ENCODE data around the gene CHST11.
"Not testable (repeated sequence)": the region's sequence is repeated elsewhere in the genome, so short reads cannot be mapped to it uniquely, and the experiment has no call there.

Gene CHST11

DNA sequence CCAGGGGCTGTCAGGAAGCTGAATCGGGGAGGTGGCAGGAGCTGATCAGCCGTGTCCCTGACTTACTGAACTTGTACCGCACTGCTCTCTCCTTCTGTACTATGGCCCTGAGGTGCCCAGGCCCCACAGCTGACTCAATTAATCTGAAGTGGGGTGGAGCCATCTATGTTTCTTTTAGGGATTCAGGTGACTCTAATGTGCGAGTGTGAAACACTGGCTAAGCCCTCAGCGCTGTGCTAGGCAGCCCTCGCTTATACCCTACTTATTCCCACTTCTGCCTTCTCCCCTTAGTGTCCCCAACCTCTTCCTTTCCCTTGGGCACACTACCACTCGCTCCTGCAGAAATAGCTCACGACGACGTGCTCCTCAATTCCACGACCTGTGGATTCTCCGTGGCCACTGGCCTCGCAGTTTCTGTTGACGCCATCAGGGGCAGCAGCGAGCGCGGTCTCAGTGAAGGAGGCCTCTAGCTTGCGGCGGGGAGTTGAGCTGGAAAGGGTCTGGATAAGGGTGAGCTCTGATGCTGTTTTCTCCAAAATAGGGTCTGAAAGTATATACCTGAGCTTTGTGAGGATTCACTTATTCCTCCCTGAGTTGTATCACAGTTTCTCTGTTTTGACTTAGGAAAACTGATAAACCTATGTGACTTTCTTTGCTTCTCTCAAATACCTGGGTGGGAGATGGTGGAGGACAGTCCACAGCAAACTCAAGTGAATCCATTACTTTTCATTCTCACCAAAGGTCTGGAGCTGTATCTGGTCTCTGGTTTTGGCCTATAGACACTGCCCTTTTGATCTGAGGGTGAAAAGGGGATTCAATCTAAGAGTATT is 333.8 kb downstream of the CHST11 start:
- no peak for DNase-seq

DNA sequence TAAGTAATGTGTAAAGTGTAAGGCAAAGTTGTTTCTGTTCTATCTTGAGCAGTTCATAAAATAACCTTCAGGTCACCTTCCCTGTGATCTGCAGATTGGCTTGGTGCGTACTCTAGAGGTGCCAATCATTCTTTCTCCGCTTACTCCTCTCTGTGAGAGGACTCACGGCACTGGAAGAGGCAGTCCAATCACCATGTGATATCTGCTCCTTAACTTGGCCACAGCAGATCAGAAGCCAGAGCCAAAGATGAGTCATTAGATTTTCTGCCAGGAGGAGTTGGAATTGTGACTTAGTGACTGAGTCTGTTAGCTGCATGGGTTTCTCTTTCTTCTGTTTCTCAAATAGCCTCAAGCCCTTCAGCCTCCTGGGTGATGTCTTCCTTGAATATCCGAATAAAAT is 335.8 kb downstream of the CHST11 start:
- DNase-seq: no peak

DNA sequence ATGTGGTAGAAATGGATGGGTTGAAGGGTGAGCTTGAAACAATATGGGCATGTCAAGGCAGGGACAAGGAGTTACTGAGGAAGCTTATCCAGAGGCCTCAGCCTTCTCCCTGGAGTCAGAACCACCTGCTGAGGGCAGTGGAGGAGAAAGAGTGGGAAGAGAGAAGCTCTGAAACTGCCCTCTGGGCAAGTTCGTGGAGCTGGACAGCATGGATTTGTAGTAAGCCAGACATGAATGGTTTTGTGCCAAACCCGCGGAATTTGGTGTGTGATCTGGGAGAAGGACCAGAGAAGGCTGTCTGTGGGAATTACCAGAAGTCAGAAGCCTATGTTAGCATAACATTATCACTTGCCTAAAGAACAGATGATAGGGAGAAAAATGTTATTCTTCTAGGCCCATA is 336.5 kb downstream of the CHST11 start:
- no peak for DNase-seq

GRCh38 chr12:104793968-104794367 is 337.2 kb downstream of the CHST11 start:
- no peak for DNase-seq

DNA sequence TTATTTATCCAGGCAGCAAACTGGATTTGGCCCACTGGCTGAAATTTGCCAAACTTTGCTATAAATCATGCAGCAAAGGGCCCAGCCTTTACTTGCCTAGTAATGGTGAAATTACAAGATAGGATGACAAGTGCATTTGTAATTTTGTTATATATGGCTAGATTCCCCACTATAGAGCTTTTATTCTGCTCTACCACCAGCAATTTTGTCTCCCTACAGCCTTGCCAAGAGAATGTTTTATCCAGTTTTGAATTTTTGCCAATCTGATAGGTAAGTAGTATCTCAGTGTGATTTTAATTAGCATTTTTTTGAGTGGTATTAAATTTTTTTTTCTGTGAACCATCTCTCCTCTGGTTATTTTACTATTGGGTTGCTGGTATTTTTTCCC is 339.7 kb downstream of the CHST11 start:
- DNase-seq: no peak

GRCh38 chr12:104799458-104799857 is 342.7 kb downstream of the CHST11 start:
- no peak for DNase-seq

GRCh38 chr12:104801005-104801404 is 344.3 kb downstream of the CHST11 start:
- DNase-seq: no peak

GRCh38 chr12:104801427-104801826 is 344.7 kb downstream of the CHST11 start:
- no peak for DNase-seq

- DNase-seq: no peak
Measured at GRCh38 chr12:104802208-104802607, 345.5 kb downstream of the CHST11 start.

- DNase-seq: no peak
Measured at GRCh38 chr12:104805186-104805585, 348.4 kb downstream of the CHST11 start.

- DNase-seq: not testable (repeated sequence)
Measured at GRCh38 chr12:104806194-104806593, 349.4 kb downstream of the CHST11 start.

DNA sequence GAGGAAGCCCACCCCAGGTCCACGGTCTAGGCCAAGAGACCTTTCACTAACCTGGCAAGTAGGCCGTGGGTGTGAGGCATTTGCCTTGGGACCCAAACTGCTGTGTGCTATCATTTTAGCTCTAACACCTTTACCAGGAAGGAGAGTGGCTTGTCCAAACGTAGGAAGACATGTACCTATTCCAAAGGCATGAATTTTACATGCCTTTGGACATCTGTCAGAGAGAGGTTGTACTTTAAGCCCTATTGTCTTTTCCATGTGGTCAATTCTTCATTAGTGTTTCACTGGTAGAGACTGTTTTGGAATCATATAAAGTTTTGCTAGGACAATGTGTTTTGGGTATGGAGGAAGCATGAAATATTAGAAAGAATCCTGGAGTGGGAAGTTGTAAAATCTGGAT is 352.5 kb downstream of the CHST11 start:
- no peak for DNase-seq

DNA sequence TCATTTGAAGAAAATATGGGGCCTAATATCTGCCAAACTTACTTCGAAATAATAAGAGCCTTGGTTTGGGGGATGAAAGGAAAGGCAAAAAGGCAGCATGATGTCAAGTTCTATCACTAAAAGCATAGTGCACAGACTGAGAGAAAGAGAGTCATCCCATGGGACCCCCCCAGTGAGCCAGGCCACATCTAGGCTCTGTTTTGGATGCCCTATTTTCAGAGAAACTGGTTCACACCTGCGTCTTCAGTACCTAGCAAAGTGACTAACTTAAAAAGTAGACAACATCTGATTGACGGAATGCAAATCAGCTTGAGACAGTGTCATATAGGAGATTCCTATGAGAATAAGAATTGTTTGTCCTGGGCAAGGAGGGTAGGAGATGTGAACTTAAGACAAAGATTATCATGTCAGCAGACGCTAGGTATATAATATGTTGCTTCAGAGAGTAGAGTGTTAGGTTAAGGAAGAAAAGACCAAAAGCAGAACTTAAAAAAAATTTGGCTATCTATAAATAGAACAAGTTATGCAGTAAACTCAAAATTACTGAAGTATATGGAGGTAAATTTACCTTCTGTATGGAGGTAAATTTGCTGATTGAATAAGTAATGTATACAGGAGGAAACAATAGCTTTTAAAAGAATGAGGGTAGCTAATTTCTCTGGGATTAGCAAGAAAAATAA is 353.1 kb downstream of the CHST11 start:
- DNase-seq: no peak
